Peyer's patch (tissue), 4 donors: ENCODE data around the gene MED13L.

ENCODE experiments used
- CTCF ChIP-seq, 6 experiments: fragments of 450-650 bp in 4 of 6; fragments of 200-600 bp in 2 of 6; sonication (generic) in 1 of 6; IDR thresholded peaks; one replicate each; pipeline ENCODE4 v1.5.1; 2017 to 2019; ENCODE audit warnings: antibody characterized with exemption in 6 of 6, mild to moderate bottlenecking in 3 of 6, moderate library complexity in 1 of 6
- POLR2A ChIP-seq, 2 donors: fragments of 450-650 bp; IDR thresholded peaks; one replicate each; pipeline ENCODE4 v1.5.1; 2017; ENCODE audit warnings: antibody characterized with exemption in 2 of 2, mild to moderate bottlenecking in 2 of 2, moderate library complexity in 2 of 2

DNA sequence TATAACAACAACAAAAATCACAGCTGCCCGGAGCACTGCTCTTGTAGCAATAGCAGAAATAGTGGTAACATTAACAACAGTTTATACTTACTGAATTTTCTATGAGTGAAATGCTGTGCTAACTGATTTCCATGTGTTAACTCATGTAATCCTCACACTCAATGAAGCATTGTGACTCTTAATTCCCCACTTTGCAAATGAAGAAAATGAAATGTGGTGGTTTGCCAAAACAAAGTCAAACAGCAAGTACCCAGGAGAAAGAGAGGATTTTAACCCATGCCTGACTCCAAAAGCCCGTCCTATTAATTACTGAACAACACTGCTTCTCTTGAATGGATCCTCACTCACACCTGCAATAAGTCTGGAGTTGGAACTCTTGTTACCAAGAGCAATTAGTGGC lies 123.5 kb downstream of the MED13L start:
- TF ChIP-seq CTCF (IDR thresholded peaks at IDR 0.05) (no peak), POLR2A (IDR thresholded peaks at IDR 0.05) (no peak)
